GM12873 (cell line): Measurements from ENCODE around the gene ACOT9.

Source experiments
- TF ChIP-seq, protein P1 (sequence below): IDR thresholded peaks from 2 replicates; pipeline ENCODE4 v1.5.1; 2012; ENCODE audit warnings: low read depth, mild to moderate bottlenecking, moderate library complexity, low read length, control low read depth; ENCODE audit not compliant: insufficient read depth; ENCODE audit errors: missing control alignments

ACOT9 gene, protein sequence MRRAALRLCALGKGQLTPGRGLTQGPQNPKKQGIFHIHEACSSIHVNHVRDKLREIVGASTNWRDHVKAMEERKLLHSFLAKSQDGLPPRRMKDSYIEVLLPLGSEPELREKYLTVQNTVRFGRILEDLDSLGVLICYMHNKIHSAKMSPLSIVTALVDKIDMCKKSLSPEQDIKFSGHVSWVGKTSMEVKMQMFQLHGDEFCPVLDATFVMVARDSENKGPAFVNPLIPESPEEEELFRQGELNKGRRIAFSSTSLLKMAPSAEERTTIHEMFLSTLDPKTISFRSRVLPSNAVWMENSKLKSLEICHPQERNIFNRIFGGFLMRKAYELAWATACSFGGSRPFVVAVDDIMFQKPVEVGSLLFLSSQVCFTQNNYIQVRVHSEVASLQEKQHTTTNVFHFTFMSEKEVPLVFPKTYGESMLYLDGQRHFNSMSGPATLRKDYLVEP

DNA sequence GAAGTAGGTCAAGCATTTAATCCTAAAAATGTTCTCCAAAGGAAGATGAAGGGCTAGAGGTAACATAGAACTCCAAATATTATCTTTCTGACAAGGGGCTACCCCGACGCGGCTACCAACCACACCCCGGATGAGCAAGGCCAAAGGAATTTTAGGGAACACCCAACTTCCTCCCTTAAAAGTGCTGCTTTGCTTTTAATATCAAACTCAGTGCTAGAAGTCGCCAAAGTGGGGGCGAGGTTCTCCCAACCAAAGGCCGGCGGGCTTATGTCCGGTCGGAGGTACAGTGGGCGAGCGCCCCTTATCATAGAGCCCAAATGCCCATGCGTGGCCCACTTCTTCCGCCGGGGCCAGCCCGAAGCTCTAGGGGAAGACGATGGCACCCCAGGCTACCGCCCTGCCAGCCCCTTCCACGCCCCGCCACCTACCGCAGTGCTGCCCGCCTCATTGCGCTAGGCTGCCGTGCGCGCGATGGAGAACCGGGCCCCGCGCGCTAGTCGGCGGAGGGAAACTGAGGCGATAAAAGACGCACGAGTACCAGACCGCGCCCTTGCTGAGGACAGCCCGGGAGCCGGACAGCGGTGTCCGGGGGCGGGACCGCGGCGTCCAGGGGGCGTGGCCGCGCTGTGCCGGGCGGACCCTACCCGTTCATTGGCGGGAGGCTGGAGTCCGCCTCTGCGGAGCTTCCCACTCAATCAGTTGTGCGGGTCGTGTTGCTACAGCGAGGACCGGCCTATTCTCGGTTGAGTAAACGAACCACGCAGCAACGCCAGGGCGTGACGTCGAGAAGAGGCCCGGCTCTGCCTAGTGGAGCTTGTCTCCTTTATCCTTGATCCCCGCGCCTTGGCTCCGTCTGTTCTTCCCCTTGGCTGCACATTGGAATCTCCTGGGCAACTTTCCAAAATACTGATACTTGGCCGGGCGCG is at the start of gene ACOT9:
Gene ACOT9 (minus strand): TSS at position 580 of the 926 bp plus-strand sequence. CDS start 132 bp downstream, at position 448.
- TF ChIP-seq, protein P1, sequence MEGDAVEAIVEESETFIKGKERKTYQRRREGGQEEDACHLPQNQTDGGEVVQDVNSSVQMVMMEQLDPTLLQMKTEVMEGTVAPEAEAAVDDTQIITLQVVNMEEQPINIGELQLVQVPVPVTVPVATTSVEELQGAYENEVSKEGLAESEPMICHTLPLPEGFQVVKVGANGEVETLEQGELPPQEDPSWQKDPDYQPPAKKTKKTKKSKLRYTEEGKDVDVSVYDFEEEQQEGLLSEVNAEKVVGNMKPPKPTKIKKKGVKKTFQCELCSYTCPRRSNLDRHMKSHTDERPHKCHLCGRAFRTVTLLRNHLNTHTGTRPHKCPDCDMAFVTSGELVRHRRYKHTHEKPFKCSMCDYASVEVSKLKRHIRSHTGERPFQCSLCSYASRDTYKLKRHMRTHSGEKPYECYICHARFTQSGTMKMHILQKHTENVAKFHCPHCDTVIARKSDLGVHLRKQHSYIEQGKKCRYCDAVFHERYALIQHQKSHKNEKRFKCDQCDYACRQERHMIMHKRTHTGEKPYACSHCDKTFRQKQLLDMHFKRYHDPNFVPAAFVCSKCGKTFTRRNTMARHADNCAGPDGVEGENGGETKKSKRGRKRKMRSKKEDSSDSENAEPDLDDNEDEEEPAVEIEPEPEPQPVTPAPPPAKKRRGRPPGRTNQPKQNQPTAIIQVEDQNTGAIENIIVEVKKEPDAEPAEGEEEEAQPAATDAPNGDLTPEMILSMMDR = no peak

DNA sequence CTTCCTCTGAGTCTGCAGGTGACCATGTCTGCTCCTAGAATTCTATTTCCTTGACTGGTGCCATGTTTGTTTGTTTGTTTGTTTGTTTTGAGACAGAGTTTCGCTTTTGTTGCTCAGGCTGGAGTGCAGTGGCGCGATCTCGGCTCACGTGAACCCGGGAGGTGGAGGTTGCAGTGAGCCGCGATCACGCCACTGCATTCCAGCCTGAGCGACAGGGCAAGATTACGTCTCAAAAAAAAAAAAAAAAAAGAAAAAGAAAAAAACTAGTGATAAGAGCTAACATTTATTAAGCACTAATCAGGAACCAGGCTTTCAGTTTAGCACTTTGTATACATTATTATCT is 47.0 kb upstream of the ACOT9 start:
- TF ChIP-seq, protein P1 = no peak

DNA sequence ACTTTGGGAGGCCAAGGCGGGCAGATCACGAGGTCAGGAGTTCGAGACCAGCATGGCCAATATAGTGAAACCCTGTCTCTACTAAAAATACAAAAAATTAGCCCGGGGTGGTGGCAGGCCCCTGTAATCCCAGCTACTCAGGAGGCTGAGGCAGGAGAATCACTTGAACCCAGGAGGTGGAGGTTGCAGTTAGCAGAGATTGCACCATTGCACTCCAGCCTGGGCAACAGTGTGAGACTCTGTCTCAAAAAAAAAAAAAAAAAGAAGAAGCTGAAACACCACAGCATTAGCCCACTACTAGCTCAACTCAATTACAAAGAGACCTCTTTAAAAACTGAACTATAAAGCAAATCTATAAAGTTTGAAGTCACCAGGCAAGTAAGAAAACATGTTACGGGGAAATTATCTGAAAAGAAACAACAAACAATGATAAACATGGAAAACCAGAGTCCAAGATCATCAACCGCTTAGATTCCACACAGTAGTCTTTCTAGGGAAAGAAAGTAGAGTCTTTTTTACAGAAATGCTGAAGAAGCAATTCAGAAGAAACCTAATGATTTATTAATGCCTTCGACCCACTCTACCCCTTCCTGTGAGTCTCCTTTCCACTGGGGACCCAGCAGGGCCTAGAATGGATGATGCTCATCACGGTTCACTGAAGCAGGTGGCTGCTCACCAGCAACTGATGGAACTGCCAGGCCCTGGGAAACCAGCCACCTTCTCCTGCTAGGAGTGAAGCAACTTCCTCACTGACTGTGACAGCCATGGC is 46.5 kb upstream of the ACOT9 start:
- TF ChIP-seq, protein P1 = no peak

DNA sequence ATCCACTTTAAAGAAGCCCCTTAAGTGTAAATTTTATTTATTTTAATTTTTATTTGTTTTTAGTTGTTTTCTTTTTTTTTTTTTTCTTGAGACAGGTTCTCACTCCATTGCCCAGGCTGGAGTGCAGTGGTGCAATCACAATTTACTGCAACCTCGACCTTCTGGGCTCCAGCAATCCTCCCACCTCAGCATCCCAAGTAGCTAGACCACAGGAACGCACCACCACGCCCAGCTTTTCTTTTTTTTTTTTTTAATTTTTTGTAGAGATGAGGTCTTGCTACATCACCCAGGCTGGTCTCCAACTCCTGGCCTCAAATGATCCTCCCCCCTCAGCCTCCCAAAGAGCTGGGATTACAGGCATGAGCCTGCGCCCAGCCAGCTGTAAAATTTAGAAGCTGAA is 45.9 kb upstream of the ACOT9 start:
- TF ChIP-seq, protein P1 = no peak

DNA sequence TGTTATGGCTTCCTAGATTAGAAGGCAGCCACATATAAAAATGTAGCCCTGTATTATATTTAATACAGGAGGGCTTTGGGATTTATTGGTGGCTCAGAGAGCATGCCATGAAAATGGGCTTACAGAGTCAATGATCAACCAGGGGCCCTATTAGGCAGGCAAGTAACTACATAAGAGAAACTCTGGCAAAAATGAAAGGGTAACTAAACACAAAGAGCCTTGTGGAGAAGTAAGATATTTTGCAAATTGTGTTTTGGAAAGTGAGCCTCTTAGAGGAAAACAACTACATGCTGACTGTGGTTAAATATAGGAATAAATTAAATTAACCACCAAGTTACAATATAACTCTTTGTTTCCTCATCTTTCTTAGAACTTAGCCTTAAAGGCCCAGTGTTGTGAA is 45.4 kb upstream of the ACOT9 start:
- TF ChIP-seq, protein P1 = no peak

DNA sequence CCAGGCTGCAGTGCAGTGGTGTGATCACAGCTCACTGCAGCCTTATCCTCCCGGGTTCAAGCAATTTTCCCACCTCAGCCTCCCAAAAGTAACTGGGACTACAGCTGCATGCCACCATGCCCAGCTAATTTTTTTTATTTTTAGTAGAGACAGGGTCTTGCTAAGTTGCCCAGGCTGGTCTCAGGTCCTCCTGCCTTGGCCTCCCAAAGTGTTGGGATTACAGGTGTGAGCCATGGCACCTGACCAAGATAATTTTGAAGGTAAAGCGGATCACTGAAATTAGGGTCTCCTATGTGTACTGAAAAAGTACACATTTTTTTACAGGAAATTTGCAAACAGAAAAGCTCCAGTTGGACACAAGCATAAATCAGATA is 44.7 kb upstream of the ACOT9 start:
- TF ChIP-seq, protein P1 = no peak
